Spleen (tissue), 11 donors: ENCODE measurements around the gene ABHD16B. TPM values are rescaled to one million over a fixed set of nuclear protein-coding genes. Genes with fewer than 3 reads are reported as not detected.

Source experiments
- DNase-seq: peaks from one replicate; pipeline ENCODE4 v3.0.0-alpha.2; 2020
- H3K27ac ChIP-seq, 8 donors: fragments of 200-600 bp; sonication (generic) in 7 of 8; 1 replicate in 4 of 8; 2 replicates in 4 of 8; pipeline versions ENCODE4 v1.5.0 to v1.8.0; 2016 to 2021; ENCODE audit warnings: inconsistent platforms in 4 of 8, mild to moderate bottlenecking in 4 of 8, moderate library complexity in 1 of 8
- H3K27me3 ChIP-seq, 7 donors: fragments of 200-600 bp; sonication (generic) in 6 of 7; replicated peaks in 1 of 7; 1 replicate in 4 of 7; 2 replicates in 3 of 7; pipeline versions ENCODE4 v1.5.0 to v1.8.0; 2016 to 2021; ENCODE audit warnings: inconsistent platforms in 3 of 7, mild to moderate bottlenecking in 1 of 7
- H3K36me3 ChIP-seq, 6 donors: fragments of 200-600 bp; sonication (generic) in 5 of 6; 1 replicate in 4 of 6; 2 replicates in 2 of 6; pipeline versions ENCODE4 v1.5.0 to v1.8.0; 2016 to 2021; ENCODE audit warnings: inconsistent platforms in 2 of 6
- H3K4me1 ChIP-seq, 6 donors: fragments of 200-600 bp; sonication (generic) in 5 of 6; 1 replicate in 3 of 6; 2 replicates in 3 of 6; pipeline versions ENCODE4 v1.5.0 to v1.8.0; 2016 to 2021; ENCODE audit warnings: inconsistent platforms in 3 of 6
- H3K4me3 ChIP-seq, 8 donors: fragments of 200-600 bp; sonication (generic) in 7 of 8; 1 replicate in 4 of 8; 2 replicates in 4 of 8; pipeline versions ENCODE4 v1.5.0 to v1.8.0; 2016 to 2021; ENCODE audit warnings: inconsistent platforms in 4 of 8, mild to moderate bottlenecking in 4 of 8, moderate library complexity in 2 of 8
- H3K9me3 ChIP-seq, 8 donors: fragments of 200-600 bp; sonication (generic) in 7 of 8; 1 replicate in 4 of 8; 2 replicates in 4 of 8; pipeline versions ENCODE4 v1.5.0 to v1.8.0; 2016 to 2021; ENCODE audit warnings: inconsistent platforms in 4 of 8
- POLR2A ChIP-seq, 3 donors: fragments of 450-650 bp; IDR thresholded peaks; one replicate each; pipeline ENCODE4 v1.5.1; 2017; ENCODE audit warnings: antibody characterized with exemption in 3 of 3, mild to moderate bottlenecking in 1 of 3
- POLR2AphosphoS5 ChIP-seq, 3 donors: sonication (generic); formaldehyde crosslinking; IDR thresholded peaks; one replicate each; pipeline ENCODE4 v1.5.1; 2017; ENCODE audit warnings: antibody characterized with exemption in 3 of 3
- WGBS, 5 donors: extraction: QIAGEN DNeasy Blood & Tissue Kit in 3 of 5; methylation state at CpG; one replicate each; pipeline versions ENCODE4 v1.1.5 to v1.1.7; 2013 to 2018; 5-methylcytosine and 5-hydroxymethylcytosine counted together
- intact Hi-C: fragments of 100-400 bp; cut with DNase I; formaldehyde crosslinking; loops from one replicate; pipeline ENCODE4 v1.15.0; 2023; ENCODE audit warnings: low total_unique reads
- polyA plus RNA-seq, 3 donors: library from polyadenylated mRNA; stranded (reverse); fragments of 200-250 nt; gene quantifications; one replicate each; pipeline ENCODE4 v1.2.1, GENCODE V29; 2013
- total RNA-seq, 7 donors: library from RNA; depleted of rRNA in 3 of 7; stranded (reverse); fragments of >200 nt in 3 of 7; fragmentation: NEBNext Ultra II Directional in 4 of 7; extraction: Animal tissue kit (Norgen Biotek cat#: 25700) in 4 of 7; gene quantifications; one replicate each; pipeline versions ENCODE4 v1.1.0 to v1.2.1, GENCODE V29; 2016 to 2021
- TF ChIP-seq, protein P1 (sequence below), 11 experiments: fragments of 200-600 bp in 7 of 11; fragments of 450-650 bp in 4 of 11; sonication (generic) in 4 of 11; IDR thresholded peaks in 8 of 11; conservative IDR thresholded peaks in 3 of 11; 1 replicate in 7 of 11; 2 replicates in 4 of 11; pipeline versions ENCODE4 v1.4.0 to v1.8.0; 2016 to 2021; ENCODE audit warnings: antibody characterized with exemption in 11 of 11, inconsistent platforms in 4 of 11, mild to moderate bottlenecking in 1 of 11
- donor health status: healthy with polysubstance abuse.
- donor health status: DM: no; HTN: no; CAD: no; lungs with moderate emphysema.
- donor health status: DM: no; HTN: no; CAD: no.
- donor health status: Bipolar disorder and iron deficiency.
- donor health status: healthy.
- donor health status: DM: no; HTN: no; CAD: no.
- donor health status: DM: yes; HTN: yes; CAD: no.

ABHD16B gene
- total and polyA plus RNA-seq, 10 donors, result 0.49 to 0.86 (median 0.57) TPM; not detected in 7

GRCh38 chr20:63830841-63831588 is 30.3 kb upstream of the ABHD16B start, which contains the start of gene ZBTB46:
Gene ZBTB46, minus strand, starts transcription at chr20:63831264. Its CDS starts 40,507 bp downstream, at chr20:63790757.
- Histone ChIP-seq H3K27me3 (peaks cover 0 to 76% (median 30%) of the 10 kb centered on the region in 7 donors), H3K9me3 (no peaks in the 10 kb centered on the region), H3K4me3 (peak within 1 kb of the TSS; percentile 47 to 83 (median 60)), H3K4me1 (peaks cover 9 to 85% (median 61%) of the 10 kb centered on the region in 6 donors), H3K27ac (peak within 1 kb of the TSS; percentile 66 to 93 (median 88)), H3K36me3 (no peaks in the 10 kb centered on the region)
- intact Hi-C loops, result no loop called here
- WGBS, 5 donors, result 0 to 6% (median 1%) methylated on average over 5 to 147 of the region's 147 CpGs; no CpG with 5 or more reads in 1 of the 5 donors
- TF ChIP-seq POLR2AphosphoS5 (IDR thresholded peaks at IDR 0.05), result peak in 2 of 3 donors; percentile 13 to 28
- TF ChIP-seq, protein P1, sequence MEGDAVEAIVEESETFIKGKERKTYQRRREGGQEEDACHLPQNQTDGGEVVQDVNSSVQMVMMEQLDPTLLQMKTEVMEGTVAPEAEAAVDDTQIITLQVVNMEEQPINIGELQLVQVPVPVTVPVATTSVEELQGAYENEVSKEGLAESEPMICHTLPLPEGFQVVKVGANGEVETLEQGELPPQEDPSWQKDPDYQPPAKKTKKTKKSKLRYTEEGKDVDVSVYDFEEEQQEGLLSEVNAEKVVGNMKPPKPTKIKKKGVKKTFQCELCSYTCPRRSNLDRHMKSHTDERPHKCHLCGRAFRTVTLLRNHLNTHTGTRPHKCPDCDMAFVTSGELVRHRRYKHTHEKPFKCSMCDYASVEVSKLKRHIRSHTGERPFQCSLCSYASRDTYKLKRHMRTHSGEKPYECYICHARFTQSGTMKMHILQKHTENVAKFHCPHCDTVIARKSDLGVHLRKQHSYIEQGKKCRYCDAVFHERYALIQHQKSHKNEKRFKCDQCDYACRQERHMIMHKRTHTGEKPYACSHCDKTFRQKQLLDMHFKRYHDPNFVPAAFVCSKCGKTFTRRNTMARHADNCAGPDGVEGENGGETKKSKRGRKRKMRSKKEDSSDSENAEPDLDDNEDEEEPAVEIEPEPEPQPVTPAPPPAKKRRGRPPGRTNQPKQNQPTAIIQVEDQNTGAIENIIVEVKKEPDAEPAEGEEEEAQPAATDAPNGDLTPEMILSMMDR (IDR thresholded peaks at IDR 0.05 in 8 of 11, conservative IDR thresholded peaks at IDR 0.05 in 3 of 11), result no peak
- no peak for TF ChIP-seq POLR2A (IDR thresholded peaks at IDR 0.05)
- DNase-seq, result peak; percentile 85

DNA sequence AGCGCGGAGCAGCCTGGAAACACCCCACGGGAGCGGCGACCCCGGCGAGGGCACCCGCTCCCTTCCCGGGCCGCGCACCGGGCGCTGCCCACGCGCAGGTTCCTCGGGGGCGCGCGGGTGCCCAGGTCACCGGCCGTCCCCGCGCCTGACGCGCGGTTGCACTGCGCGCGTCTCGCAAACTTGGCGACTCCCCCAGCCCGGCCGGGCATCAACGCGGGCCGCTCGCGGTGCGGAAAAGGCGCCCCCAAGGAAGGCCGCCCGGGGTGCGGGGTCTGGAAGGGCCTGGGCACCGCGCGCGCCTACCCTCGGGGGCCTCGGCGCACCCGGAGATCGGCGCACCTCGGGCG is 29.7 kb upstream of the ABHD16B start:
- DNase-seq, result no peak
- WGBS, 5 donors, result 1% methylated on average over 19 to 55 of the region's 55 CpGs; no CpG with 5 or more reads in 1 of the 5 donors
- H3K4me3 ChIP-seq, result peak overlapping the region; percentile 29 to 83 (median 60)
- H3K36me3 ChIP-seq, result no peaks in the 10 kb centered on the region
- peaks cover 9 to 79% (median 57%) of the 10 kb centered on the region in 6 donors for H3K4me1 ChIP-seq
- TF ChIP-seq POLR2AphosphoS5 (IDR thresholded peaks at IDR 0.05) (no peak), POLR2A (IDR thresholded peaks at IDR 0.05) (no peak)
- TF ChIP-seq, protein P1 (IDR thresholded peaks at IDR 0.05 in 8 of 11, conservative IDR thresholded peaks at IDR 0.05 in 3 of 11), result no peak
- intact Hi-C loops, result no loop called here
- H3K27ac ChIP-seq, result peak overlapping the region; percentile 57 to 93 (median 88)
- H3K27me3 ChIP-seq, result peaks cover 0 to 70% (median 30%) of the 10 kb centered on the region in 7 donors
- no peaks in the 10 kb centered on the region for H3K9me3 ChIP-seq

DNA sequence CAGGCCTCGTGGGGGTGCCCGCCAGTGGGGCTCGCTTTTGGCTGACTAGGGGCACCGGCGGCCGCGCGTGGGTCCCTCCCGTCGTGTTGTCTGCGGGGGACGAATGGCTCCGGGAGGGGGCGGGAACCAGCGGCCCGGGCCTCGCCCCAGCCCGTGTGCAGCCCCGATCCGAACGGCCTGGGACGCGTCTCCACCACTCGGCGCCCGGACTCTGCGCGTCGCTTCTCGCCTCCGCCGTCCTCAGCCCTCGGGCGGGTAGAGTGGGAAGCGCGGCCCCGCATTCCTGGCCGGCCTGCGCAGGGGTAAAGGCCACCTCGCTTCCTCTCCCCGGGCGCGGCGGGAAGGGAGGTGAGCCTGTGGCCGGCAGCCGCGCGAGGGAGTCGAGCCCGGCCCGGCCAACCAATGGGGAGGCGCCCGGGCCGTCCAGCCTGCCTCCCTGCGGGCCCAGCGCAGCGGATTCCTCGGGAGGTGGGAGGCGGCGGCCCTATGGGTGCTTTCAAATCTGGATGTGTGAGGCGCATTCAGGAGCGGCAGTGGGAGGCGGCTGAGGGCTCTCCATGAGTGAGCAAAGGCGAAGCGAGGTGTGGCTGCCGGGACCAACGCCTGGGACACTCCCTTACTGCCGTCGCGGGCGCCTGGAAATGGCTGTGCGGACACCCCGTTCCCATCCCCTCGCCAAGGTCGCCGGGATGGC is 29.2 kb upstream of the ABHD16B start:
- Histone ChIP-seq H3K4me1 (peaks cover 9 to 77% (median 54%) of the 10 kb centered on the region in 6 donors), H3K9me3 (no peaks in the 10 kb centered on the region), H3K27ac (peak overlapping the region; percentile 57 to 93 (median 88)), H3K27me3 (peaks cover 0 to 65% (median 30%) of the 10 kb centered on the region in 7 donors), H3K4me3 (peak overlapping the region; percentile 29 to 83 (median 60)), H3K36me3 (no peaks in the 10 kb centered on the region)
- intact Hi-C loops, result no loop called here
- TF ChIP-seq POLR2A (IDR thresholded peaks at IDR 0.05), result no peak
- TF ChIP-seq, protein P1 (IDR thresholded peaks at IDR 0.05 in 8 of 11, conservative IDR thresholded peaks at IDR 0.05 in 3 of 11), result peak in 1 of 11 experiments; percentile 9
- peak; percentile 54 to 86 (median 85) for TF ChIP-seq POLR2AphosphoS5 (IDR thresholded peaks at IDR 0.05)
- WGBS, 5 donors, result 15 to 41% (median 21%) methylated on average over 43 to 76 of the region's 76 CpGs
- DNase-seq, result peak; percentile 86
